GM19463 (cell line): ENCODE measurements around the gene DOK5.

ENCODE experiments used
- ATAC-seq: cut with Tn5 transposase; IDR thresholded peaks from one replicate; pipeline ENCODE4 v1.9.1; 2021; ENCODE audit warnings: mild to moderate bottlenecking, moderate library complexity; ENCODE audit not compliant: unreplicated experiment

The DOK5 gene

GRCh38 chr20:54606380-54606779, 131.0 kb downstream of the DOK5 start:
- ATAC-seq = no peak

- ATAC-seq = no peak
These were observed 132.8 kb downstream of the DOK5 start for GRCh38 chr20:54608039-54608745.

DNA sequence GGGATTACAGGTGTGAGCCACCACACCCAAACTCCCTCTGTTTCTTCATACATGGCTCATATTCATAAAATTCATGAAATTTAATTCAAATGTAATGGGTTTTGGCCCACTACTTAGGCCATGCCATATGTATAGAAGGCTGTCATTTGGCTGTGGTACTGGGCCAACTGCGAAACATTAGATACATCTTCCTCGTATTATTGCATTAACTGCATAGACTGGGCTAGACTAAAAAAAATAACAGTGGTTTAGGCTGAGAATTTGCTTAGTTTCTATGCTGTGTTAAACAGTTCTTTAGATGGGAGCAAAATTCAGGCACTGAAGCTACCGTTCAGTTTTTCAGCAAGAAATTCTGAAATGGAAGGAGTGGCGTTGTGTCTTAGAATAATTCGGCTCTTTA, 133.6 kb downstream of the DOK5 start:
- ATAC-seq = no peak

- no peak for ATAC-seq
These were observed 136.5 kb downstream of the DOK5 start for GRCh38 chr20:54611708-54612412.

DNA sequence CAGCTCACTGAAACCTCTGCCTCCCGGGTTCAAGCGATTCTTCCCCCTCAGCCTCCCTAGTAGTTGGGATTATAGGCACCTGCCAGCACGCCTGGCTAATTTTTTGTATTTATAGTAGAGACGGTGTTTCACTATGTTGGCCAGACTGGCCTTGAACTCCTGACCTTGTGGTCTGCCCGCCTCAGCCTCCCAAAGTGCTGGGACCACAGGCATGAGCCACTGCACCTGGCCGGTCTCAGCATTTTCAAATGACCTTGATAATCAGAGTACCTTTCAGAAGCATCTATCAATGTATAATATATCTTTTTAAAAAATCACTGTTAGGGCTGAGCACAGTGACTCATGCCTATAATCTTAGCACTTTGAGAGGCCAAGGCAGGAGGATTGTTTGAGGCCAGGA, 143.0 kb downstream of the DOK5 start:
- no peak for ATAC-seq

GRCh38 chr20:54619181-54619580, 143.8 kb downstream of the DOK5 start:
- ATAC-seq = no peak

DNA sequence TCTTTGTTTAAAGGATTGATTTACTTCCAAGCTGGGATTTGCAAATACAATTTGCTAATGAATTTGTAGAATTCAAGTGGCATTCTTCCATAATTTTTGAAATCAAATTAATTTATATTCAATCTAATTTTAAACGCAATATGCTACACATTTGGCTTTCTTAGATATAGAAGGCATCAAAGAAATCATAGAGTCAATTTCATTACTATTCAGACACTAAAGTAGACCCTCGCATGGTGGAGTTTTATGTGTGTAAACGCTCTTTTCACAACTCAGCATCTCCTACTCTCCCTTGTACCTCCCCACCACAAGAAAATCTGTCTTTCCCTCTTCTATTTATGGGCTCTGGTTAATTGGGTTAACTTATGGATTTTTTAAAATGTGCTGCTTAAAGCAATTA, 144.3 kb downstream of the DOK5 start:
- ATAC-seq = no peak

DNA sequence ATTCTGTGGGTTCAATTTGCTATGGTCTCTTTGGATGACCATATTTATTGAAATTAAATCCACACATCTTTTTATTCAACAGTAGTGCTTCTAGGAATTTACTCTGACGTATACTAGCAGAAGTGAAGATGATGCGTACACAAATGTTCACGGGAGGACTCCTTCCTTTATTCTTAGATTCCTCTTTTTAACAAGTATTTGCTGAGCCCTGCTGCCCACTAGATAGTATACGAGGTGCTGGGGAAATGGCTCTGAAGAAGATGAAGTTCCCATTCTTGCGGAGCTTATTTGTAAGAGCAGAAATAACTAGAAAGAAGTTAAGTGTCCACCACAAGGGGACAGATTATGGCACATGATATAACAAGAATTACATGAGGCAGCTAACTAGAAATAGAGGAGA, 145.2 kb downstream of the DOK5 start:
- ATAC-seq = no peak

DNA sequence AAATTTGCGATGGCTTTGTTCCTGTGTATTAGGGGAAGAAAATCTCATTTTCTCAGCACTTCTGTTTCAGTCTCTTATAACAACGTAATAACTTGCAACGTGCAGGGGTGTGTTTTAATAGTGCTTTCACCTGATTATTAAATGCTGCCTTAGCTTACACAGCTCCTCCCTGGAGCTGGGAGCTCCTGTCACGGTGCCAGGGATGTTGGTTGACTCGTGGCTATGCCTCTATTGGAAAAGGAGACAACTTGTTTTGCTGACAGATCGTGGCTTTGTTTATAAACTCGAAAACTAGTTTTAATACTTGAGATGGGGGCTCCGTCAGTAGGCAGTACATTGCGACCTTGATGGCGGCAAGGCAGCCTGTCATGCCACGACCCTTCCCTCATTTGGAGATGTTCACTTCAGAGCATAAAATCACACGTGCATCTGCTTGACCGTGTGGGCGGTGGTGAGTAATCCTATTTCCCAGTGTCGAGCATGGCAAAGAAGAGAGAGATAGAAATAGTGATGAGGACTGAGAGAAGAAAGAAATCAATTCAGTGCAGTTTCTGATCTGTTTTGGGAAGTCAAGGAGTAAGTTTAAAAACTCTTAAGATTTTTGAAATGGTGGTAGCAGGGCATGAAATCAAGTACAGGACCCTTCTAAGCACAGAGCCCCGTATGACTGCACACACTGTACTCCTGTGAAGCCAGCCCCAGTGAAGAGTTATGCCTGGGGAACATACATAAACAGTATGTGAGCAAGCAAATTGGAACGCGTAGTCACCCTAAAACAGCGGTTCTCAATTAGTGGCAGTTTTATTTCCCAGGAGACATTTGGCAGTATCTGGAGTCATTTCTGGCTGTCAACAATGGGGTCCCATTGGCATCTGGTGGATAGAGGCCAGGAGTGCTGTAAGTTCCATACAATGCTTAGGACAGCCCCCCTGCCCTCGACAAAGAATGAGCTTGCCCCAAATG, 147.2 kb downstream of the DOK5 start:
- ATAC-seq = no peak

DNA sequence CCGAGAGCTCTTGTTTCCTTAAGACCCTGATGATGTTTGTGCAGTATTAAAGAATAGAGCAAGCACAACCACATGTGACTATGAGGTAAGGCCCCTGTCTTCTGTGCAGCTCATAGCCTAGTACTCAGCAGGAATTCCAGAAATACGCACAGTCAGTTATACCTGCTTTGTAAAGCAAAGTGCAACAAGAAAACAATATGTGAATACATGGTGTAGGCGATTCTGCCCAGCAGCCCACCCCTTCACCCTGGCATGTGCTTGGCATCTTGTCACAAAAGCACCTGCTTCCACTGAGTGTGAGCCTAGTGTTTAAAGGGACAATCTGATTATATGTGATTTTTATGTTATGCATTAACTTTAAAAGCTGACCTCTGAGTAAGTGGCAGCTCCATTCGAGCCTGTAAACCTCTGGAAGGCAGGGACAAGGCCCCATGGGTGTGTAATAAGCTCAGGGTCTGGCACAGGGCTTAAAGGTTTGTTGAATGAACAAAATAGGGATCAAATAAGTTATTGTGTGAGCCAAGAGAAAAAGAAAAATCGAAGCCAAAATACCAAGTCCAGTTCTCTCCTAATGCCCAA, 148.7 kb downstream of the DOK5 start:
- no peak for ATAC-seq

DNA sequence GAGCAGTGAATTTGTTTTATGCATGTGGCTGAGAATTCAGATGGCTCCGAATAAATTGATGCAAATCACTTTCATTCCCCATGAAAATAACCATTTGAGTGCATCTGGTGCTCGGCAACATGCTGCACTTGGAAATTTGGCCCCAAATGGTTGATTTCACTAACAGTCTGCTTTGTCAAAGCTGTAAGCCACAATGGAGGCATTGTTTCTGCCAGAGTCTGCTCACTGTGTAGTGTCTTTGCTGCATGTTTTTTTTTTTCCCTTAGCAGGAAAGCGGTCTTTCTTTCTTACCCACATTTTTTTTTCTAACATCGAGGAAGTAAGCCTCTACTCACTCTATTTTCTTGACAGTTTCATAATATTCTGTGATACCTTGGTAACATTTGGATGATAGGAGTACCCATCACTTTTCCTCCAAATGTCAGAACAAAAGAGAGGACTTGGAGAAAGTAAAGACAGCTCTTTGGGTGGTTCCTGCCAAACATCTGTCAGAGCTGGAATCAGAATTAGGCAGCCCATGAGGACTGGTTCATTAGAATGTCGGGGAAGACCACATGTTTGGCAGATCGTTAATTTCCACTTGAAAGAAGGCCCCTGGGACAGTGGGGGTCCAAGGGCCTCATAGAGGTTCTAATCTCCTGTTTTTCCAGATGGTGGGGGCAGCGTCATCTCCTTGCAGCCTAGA, 149.5 kb downstream of the DOK5 start:
- ATAC-seq = no peak

- ATAC-seq = no peak
These were observed 150.1 kb downstream of the DOK5 start for GRCh38 chr20:54625497-54625896.

DNA sequence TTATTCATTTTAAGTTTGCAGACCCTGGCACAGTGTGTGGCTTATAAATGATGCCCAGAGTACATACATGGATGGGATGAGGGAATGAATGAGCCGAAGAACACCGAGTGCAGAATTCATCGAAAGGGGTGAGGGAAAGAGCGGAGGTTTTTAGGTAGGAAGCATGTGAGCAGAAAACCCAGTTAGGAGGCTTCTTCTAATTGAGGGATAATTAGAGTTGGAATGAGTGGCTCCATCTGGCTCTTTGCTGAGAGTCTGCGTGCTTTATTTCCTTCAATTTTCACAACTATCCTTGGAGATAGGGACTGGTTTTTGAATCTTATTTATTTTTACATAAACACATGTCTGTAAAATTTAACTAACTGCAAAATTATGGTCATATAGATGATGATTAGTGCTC, 150.7 kb downstream of the DOK5 start:
- no peak for ATAC-seq

DNA sequence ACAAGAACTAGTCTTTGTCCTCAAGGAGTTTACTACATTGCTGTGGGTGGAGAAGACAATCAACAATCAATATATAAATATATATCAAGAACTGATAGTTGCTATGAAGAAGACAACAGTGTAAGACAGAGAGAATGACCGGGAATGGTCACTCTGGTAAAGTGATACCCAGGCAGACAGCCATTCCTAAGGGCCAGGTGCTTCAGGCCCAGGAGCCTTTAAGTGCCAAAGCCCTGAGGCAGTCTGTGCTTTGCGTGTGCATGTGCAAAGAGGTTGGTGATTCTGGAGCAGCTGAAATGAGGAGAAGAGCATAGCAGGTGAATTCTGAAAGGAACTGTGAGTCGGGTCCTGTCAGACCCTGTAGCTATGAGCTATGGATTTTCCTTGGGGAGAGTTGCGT, 154.2 kb downstream of the DOK5 start:
- no peak for ATAC-seq

- no peak for ATAC-seq
These were observed 155.2 kb downstream of the DOK5 start for GRCh38 chr20:54630582-54630981.

GRCh38 chr20:54631059-54631458, 155.7 kb downstream of the DOK5 start:
- no peak for ATAC-seq

DNA sequence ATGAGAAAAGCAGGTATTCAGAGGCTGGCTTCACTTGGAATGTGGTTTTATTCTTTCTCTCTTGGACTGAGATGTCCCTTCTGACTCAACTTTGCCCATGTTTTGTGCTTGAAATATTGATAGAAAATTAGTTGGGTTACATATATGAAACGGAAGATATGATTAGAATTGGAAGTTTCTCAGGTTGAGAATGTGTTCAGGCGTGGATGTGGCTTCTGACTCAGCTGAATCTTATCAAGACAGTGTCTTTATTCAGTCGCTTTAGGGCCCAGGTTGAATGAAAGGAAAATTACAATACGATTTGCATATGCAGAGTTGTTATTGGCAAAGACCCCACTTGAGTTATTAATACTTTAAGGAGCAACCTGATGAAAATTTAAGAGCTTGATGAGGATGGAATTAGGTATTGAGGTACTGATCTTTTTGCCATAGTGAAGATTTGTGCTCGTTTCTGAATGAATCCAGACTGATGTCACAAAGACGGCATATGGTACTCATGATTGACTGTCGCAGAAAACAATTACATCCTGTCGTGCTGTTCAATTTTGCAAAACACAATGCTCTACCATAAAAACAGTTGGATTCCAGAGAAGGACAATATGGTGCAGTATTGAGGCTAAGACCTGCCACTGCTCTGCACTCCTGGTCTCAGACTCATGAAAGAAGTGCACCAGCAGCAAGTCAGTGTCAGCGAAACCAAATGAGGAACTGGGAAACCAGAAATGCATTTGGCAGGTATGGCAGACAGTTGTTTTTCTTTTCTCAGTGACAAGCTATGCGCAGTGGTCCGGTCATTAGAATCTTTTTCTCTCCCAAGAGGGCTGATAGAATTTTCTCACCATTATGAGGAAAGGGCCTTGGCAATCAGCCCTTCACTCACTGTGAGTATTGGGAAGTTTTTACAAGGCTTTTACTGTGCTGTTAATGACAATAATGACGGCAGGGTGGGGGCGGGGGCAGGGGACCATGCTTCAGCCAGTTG, 158.3 kb downstream of the DOK5 start:
- ATAC-seq = peak; percentile 99

DNA sequence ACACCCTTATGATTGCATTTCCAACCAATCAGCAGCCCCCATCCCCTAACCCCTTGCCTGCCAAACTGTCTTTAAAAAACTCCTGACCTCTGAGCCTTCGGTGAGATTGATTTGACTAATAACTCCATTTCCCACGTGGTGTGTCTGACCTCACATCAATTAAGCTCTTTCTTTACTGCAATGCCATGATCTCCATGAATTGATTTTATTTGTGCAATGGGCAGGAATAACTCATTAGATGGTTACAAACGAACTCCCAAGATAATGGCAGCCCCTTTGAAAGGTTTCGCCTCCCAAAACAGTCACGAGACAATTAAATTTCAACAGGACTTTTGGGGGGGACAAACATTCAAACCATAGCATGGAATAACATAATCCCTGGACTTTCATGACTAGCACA, 161.2 kb downstream of the DOK5 start:
- no peak for ATAC-seq

- ATAC-seq = no peak
These were observed 164.5 kb downstream of the DOK5 start for GRCh38 chr20:54639941-54640340.
